Body of pancreas (tissue), 4 donors: Measurements from ENCODE around the gene STRIP1. TPM values are rescaled to one million over a fixed set of nuclear protein-coding genes. Genes with fewer than 3 reads are reported as not detected.

Experiments used
- ATAC-seq: fragments of 150-250 bp; one replicate; pipeline ENCODE4 v1.9.1; 2016
- DNase-seq, 4 donors: peaks; one replicate each; pipeline ENCODE4 v3.0.0-alpha.2; 2019
- H3K27ac ChIP-seq, 4 donors: fragments of 200-600 bp; sonication (generic); 1 replicate in 3 of 4; 2 replicates in 1 of 4; pipeline versions ENCODE4 v1.5.1 to v1.6.1; 2016 to 2019; ENCODE audit warnings: mild to moderate bottlenecking in 1 of 4, mixed read lengths in 1 of 4, moderate library complexity in 1 of 4
- H3K27me3 ChIP-seq, 2 donors: fragments of 200-600 bp; sonication (generic); one replicate each; pipeline ENCODE4 v1.6.0; 2016; ENCODE audit warnings: mild to moderate bottlenecking in 1 of 2
- H3K36me3 ChIP-seq, 2 donors: fragments of 200-600 bp; sonication (generic); replicated peaks in 1 of 2; 2 replicates each; pipeline ENCODE4 v1.5.1; 2016; ENCODE audit warnings: low read depth in 2 of 2; ENCODE audit not compliant: insufficient read depth in 1 of 2
- H3K4me1 ChIP-seq: fragments of 200-600 bp; sonication (generic); one replicate; pipeline ENCODE4 v1.6.0; 2016
- H3K4me3 ChIP-seq, 2 donors: fragments of 200-600 bp; sonication (generic); 1 replicate in 1 of 2; 2 replicates in 1 of 2; pipeline ENCODE4 v1.5.1; 2016 to 2019
- H3K9me3 ChIP-seq, 3 donors: fragments of 200-600 bp; sonication (generic); 1 replicate in 2 of 3; 2 replicates in 1 of 3; pipeline ENCODE4 v1.5.1; 2016
- POLR2A ChIP-seq, 3 donors: fragments of 450-650 bp; IDR thresholded peaks; one replicate each; pipeline ENCODE4 v1.6.1; 2016; ENCODE audit warnings: antibody characterized with exemption in 3 of 3, mild to moderate bottlenecking in 2 of 3
- WGBS, 2 donors: methylation state at CpG; one replicate each; pipeline ENCODE4 v1.1.5; 2017; 5-methylcytosine and 5-hydroxymethylcytosine counted together
- intact Hi-C: fragments of 100-400 bp; cut with DNase I; formaldehyde crosslinking; loops from one replicate; pipeline ENCODE4 v1.15.1; 2023
- total RNA-seq, 2 donors: library from RNA; depleted of rRNA; stranded (reverse); fragments of >200 nt; gene quantifications; one replicate each; pipeline ENCODE4 v1.1.0, GENCODE V29; 2016
- TF ChIP-seq, protein P1 (sequence below), 7 experiments: fragments of 450-650 bp in 4 of 7; fragments of 200-600 bp in 3 of 7; sonication (generic) in 3 of 7; IDR thresholded peaks; one replicate each; pipeline ENCODE4 v1.5.1; 2016 to 2019; ENCODE audit warnings: antibody characterized with exemption in 7 of 7

Gene STRIP1
- total RNA-seq, 2 donors from 2014 or later = 22.7 to 24.1 TPM

DNA sequence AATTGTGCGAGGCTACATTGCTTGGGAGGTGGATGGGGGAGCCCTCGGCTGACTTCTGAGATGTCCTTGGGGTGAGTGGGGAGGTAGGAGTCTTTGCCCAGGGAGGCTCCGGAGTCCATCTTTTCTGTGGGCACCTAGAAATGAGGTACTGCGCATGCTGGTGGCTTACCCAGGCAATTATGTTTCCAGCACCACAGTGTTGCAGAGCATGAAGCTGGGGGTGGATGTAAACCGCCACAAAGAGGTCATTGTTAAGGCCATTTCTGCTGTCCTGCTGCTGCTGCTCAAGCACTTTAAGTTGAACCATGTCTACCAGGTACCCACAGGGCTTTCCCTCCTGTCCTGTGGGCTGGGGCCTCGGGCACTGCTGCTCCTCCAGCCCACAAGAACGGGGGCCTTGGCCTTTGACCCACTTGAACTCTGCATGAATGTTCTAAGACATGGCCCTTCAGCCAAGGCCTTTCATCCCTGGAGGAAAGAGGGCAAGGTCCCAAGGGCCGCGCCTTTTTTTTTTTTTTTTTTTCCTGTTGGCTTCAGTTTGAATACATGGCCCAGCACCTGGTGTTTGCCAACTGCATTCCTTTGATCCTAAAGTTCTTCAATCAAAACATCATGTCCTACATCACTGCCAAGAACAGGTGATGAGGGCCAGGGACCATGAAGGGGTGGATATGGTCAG is 14.6 kb downstream of the STRIP1 start:
- TF ChIP-seq, protein P1, sequence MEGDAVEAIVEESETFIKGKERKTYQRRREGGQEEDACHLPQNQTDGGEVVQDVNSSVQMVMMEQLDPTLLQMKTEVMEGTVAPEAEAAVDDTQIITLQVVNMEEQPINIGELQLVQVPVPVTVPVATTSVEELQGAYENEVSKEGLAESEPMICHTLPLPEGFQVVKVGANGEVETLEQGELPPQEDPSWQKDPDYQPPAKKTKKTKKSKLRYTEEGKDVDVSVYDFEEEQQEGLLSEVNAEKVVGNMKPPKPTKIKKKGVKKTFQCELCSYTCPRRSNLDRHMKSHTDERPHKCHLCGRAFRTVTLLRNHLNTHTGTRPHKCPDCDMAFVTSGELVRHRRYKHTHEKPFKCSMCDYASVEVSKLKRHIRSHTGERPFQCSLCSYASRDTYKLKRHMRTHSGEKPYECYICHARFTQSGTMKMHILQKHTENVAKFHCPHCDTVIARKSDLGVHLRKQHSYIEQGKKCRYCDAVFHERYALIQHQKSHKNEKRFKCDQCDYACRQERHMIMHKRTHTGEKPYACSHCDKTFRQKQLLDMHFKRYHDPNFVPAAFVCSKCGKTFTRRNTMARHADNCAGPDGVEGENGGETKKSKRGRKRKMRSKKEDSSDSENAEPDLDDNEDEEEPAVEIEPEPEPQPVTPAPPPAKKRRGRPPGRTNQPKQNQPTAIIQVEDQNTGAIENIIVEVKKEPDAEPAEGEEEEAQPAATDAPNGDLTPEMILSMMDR (IDR thresholded peaks at IDR 0.05) = no peak
- TF ChIP-seq POLR2A (IDR thresholded peaks at IDR 0.05) = no peak
- Histone ChIP-seq H3K27ac (no peak overlapping the region), H3K4me1 (peaks cover 10% of the 10 kb centered on the region), H3K27me3 (no peaks in the 10 kb centered on the region), H3K36me3 (peaks cover 5 to 32% of the 10 kb centered on the region in 2 donors), H3K4me3 (no peak overlapping the region), H3K9me3 (no peaks in the 10 kb centered on the region)
- WGBS, 2 donors = 78 to 79% methylated on average over 9 of the region's 9 CpGs
- ATAC-seq (peak; percentile 62), DNase-seq (peak in 2 of 4 donors; percentile 29 to 49)
- intact Hi-C loops = no loop called here

- Histone ChIP-seq H3K27me3 (no peaks in the 10 kb centered on the region), H3K36me3 (peaks cover 4 to 37% of the 10 kb centered on the region in 2 donors), H3K9me3 (no peaks in the 10 kb centered on the region), H3K4me3 (no peak overlapping the region), H3K27ac (no peak overlapping the region), H3K4me1 (peaks cover 10% of the 10 kb centered on the region)
- no peak for DNase-seq
- TF ChIP-seq, protein P1 (IDR thresholded peaks at IDR 0.05) = no peak
- no peak for TF ChIP-seq POLR2A (IDR thresholded peaks at IDR 0.05)
- no peak for ATAC-seq
- WGBS, 2 donors = 83% methylated on average over 7 to 11 of the region's 11 CpGs
- intact Hi-C loops = loop anchor here (5.0 kb wide), 1 partner anchor 52 kb away; no protein-coding TSS in a partner anchor
Observed at GRCh38 chr1:110049801-110050601, 15.6 kb downstream of the STRIP1 start.

DNA sequence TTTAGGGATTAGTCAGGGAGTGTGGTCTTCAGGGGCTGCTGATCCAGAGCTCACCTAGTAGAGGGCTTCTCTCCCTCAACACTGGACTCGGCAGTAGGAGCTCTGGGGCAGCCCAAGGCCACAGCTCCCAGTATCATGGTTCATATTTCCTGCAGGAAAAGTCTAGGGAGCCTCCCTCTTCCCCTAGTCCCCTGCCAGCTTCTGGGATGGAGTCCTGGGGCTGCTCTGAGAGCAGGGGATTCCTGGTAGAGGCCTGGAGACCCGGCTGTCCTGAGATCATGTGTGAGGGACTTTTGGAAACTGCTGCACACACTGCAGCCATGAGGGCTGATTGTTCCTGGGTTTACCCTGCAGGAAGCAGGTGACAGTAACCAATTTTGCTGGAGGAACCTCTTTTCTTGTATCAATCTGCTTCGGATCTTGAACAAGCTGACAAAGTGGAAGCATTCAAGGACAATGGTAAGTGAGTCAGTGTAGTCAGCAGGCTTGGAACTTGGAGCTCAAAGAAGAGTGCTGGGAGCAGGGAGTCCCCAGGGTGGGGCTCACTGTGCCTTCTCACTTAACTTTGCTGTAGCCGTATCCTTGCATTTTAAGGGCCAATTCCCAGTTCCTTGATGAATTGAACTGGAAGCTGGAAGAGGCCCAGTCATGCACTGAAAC is 16.3 kb downstream of the STRIP1 start:
- 57 to 78% methylated on average over 3 to 4 of the region's 4 CpGs for WGBS, 2 donors
- no peak for ATAC-seq

DNA sequence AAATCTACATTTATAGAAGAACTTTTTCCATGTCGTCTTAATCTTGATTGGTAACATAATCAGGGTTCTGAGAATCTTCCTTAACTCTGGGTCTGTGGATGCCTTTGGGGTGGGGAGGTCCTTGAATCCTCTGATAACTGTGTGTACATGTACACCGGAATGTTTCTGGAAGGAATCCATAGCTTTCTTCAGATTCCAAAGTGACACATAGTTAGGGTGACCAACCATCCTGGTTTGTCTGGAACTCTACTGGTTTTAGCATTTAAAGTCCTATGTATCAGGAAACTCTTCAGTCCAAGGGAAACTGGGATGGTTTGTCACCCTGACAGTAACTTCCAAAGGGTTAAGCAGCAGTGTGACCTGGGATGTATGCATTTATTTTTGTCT is 16.8 kb downstream of the STRIP1 start:
- H3K36me3 ChIP-seq = peaks cover 7 to 31% of the 10 kb centered on the region in 2 donors
- H3K4me1 ChIP-seq = peaks cover 10% of the 10 kb centered on the region
- WGBS, 2 donors = 33 to 54% methylated on average over 2 of the region's 2 CpGs
- no peak for TF ChIP-seq POLR2A (IDR thresholded peaks at IDR 0.05)
- TF ChIP-seq, protein P1 (IDR thresholded peaks at IDR 0.05) = no peak
- ATAC-seq = no peak
- H3K27me3 ChIP-seq = no peaks in the 10 kb centered on the region
- DNase-seq = no peak
- no peak overlapping the region for H3K4me3 ChIP-seq
- no peaks in the 10 kb centered on the region for H3K9me3 ChIP-seq
- H3K27ac ChIP-seq = no peak overlapping the region
- intact Hi-C loops = loop anchor here (5.0 kb wide), 1 partner anchor 51 kb away; no protein-coding TSS in a partner anchor

More for the DNA sequence above, 16.3 kb downstream of the STRIP1 start:
- Histone ChIP-seq H3K27me3 (no peaks in the 10 kb centered on the region), H3K27ac (no peak overlapping the region), H3K4me1 (peaks cover 10% of the 10 kb centered on the region), H3K36me3 (peaks cover 6 to 32% of the 10 kb centered on the region in 2 donors), H3K4me3 (no peak overlapping the region), H3K9me3 (no peaks in the 10 kb centered on the region)
- TF ChIP-seq POLR2A (IDR thresholded peaks at IDR 0.05) = no peak
- TF ChIP-seq, protein P1 (IDR thresholded peaks at IDR 0.05) = no peak
- intact Hi-C loops = loop anchor here (5.0 kb wide), 1 partner anchor 52 kb away; no protein-coding TSS in a partner anchor
- no peak for DNase-seq
